ENCODE results near the gene SNAP25. TPM values are rescaled to one million over a fixed set of nuclear protein-coding genes. Genes with fewer than 3 reads are reported as not detected.

Gene SNAP25
- total RNA-seq, 2 experiments from 2014 or later, result not detected

- peaks cover 8% of the 10 kb centered on the region for H3K27me3 Mint-ChIP-seq
Observed at GRCh38 chr20:10297684-10298240, 79.1 kb downstream of the SNAP25 start.

DNA sequence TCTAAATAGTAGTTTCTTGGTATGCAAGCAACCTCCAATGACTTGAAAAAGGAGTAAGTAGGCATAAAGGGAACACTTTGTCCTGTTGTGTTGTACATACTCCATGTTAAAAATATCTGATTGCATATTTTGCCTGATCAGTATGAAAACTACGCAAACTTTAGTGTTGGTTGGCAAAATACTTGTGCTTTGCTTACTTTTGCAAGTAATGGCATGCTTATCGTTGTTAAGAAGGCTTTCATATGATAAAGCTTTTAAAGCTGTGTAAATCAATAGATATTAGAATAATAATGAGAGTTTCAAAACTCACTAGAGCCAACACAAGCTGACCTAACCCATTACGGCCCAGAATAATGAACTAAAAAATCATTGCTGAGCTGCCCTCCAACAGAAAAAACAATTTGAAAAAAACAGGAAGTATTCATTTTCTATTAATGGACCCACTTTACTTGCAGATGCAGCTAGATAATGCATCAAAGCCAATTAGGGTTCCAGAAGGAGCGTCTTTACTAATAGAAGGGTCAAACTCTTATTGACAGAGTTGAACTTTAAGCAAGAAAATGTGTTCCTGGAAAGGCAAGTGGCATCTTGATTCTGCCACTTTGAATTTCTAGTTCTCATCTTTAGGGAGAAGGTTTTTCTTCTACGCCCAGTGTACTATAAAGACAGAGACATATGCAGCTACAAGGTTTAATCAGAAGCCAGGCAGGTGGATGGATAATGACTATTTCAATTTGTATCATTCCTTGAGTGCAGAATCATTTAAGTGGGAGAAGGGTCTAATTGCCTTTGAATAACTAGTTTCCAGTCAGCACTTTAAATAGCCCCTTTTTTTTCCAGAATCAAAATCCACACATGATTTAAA is 82.2 kb downstream of the SNAP25 start:
- Mint-ChIP-seq H3K27ac (no peak overlapping the region), H3K36me3 (no peaks in the 10 kb centered on the region), H3K27me3 (peaks cover 7% of the 10 kb centered on the region), H3K4me1 (peaks cover 2% of the 10 kb centered on the region), H3K4me3 (no peak overlapping the region), H3K9me3 (no peaks in the 10 kb centered on the region)
- no peak for DNase-seq

More at GRCh38 chr20:10297684-10298240, 79.1 kb downstream of the SNAP25 start:
- no peaks in the 10 kb centered on the region for H3K36me3 Mint-ChIP-seq
- no peak overlapping the region for H3K4me3 Mint-ChIP-seq
- no peak for DNase-seq
- H3K4me1 Mint-ChIP-seq, result peaks cover 2% of the 10 kb centered on the region
- H3K27ac Mint-ChIP-seq, result no peak overlapping the region
- H3K9me3 Mint-ChIP-seq, result no peaks in the 10 kb centered on the region

GRCh38 chr20:10303852-10304251 is 85.2 kb downstream of the SNAP25 start:
- Mint-ChIP-seq H3K27ac (no peak overlapping the region), H3K4me3 (no peak overlapping the region), H3K36me3 (no peaks in the 10 kb centered on the region), H3K27me3 (peaks cover 17% of the 10 kb centered on the region), H3K4me1 (no peaks in the 10 kb centered on the region), H3K9me3 (no peaks in the 10 kb centered on the region)
- DNase-seq, result no peak

DNA sequence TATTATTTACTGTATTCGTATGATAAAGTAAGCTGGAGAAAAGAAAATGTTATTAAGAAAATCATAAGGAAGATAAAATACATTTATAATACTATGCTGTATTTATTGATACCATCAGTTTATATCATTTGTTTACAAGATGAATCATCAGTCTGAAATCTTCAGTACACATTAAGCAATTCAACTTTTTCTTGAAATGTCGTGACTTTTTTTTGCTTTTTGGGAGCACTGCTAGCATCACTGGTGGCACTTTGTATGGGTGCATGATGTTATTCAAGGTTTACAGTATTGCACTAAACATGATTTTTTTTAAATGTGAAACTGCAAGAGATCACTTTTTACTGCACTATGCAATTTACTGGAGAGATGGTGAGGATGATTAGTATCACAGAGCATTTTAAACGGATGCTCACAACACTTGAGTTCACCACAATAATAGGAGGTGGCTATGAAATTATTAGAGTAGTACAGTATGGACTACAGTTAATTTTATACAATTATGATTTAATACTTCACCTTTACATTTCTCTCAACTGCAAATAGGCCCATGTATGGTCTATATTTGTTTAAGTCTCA is 85.9 kb downstream of the SNAP25 start:
- Mint-ChIP-seq H3K4me3 (no peak overlapping the region), H3K9me3 (no peaks in the 10 kb centered on the region), H3K4me1 (no peaks in the 10 kb centered on the region), H3K36me3 (no peaks in the 10 kb centered on the region), H3K27ac (no peak overlapping the region), H3K27me3 (peaks cover 18% of the 10 kb centered on the region)
- DNase-seq, result no peak

GRCh38 chr20:10306440-10307358 is 88.1 kb downstream of the SNAP25 start:
- Mint-ChIP-seq H3K27me3 (peaks cover 31% of the 10 kb centered on the region), H3K4me1 (no peaks in the 10 kb centered on the region), H3K36me3 (no peaks in the 10 kb centered on the region), H3K4me3 (no peak overlapping the region), H3K9me3 (no peaks in the 10 kb centered on the region), H3K27ac (no peak overlapping the region)
- DNase-seq, result no peak

DNA sequence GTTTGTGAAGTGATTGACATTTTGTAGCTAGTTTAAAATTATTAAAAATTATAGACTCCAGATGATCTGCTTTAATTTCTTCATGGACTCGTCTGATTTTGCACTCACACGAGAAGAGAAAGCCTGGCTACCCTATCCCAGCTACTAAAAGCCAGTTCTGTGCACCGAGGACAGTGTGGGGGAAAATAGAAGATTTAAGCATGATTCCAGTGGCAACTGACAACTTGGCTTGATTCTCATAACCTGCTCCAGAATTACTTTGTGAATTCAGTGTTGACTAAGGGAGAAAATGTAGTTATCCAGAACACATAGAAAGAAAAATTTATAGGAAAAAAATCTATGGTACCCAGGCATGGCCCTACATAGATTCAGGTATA is 88.7 kb downstream of the SNAP25 start:
- H3K9me3 Mint-ChIP-seq, result no peaks in the 10 kb centered on the region
- no peak for DNase-seq

GRCh38 chr20:10308652-10309051 is 90.0 kb downstream of the SNAP25 start:
- Mint-ChIP-seq H3K4me1 (no peaks in the 10 kb centered on the region), H3K27me3 (peaks cover 32% of the 10 kb centered on the region), H3K4me3 (no peak overlapping the region), H3K36me3 (no peaks in the 10 kb centered on the region), H3K9me3 (no peaks in the 10 kb centered on the region), H3K27ac (no peak overlapping the region)
- no peak for DNase-seq

More for the DNA sequence above, 88.7 kb downstream of the SNAP25 start:
- Mint-ChIP-seq H3K27me3 (peaks cover 31% of the 10 kb centered on the region), H3K27ac (no peak overlapping the region), H3K36me3 (no peaks in the 10 kb centered on the region), H3K4me1 (no peaks in the 10 kb centered on the region), H3K4me3 (no peak overlapping the region)

GRCh38 chr20:10309326-10309725 is 90.7 kb downstream of the SNAP25 start:
- no peak overlapping the region for H3K27ac Mint-ChIP-seq
- DNase-seq, result no peak
- H3K9me3 Mint-ChIP-seq, result no peaks in the 10 kb centered on the region
- no peaks in the 10 kb centered on the region for H3K4me1 Mint-ChIP-seq
- H3K27me3 Mint-ChIP-seq, result peaks cover 36% of the 10 kb centered on the region
- H3K36me3 Mint-ChIP-seq, result no peaks in the 10 kb centered on the region
- H3K4me3 Mint-ChIP-seq, result no peak overlapping the region

DNA sequence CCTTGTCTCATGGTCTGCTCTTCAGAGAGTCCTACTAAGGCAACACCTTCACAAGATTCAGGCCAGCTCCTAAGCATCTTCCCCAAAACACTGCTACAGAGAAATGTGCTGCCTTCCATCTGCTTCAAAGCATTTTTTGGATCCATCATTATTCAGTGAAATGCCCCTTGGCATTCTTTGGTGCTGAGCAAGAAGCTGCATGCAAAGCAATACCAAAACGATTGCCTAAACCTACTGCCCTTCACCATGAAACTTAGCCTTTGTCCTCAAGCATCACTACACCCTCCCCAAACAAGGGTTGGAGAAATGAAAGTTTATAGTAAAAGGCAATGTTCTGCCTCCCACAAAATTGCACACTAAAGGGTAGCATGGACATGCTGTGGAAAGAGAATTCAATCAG is 93.5 kb downstream of the SNAP25 start:
- Mint-ChIP-seq H3K4me1 (no peaks in the 10 kb centered on the region), H3K36me3 (no peaks in the 10 kb centered on the region), H3K9me3 (peaks cover 3% of the 10 kb centered on the region), H3K27ac (no peak overlapping the region), H3K27me3 (peaks cover 33% of the 10 kb centered on the region), H3K4me3 (no peak overlapping the region)
- DNase-seq, result no peak

GRCh38 chr20:10313215-10313614 is 94.6 kb downstream of the SNAP25 start:
- Mint-ChIP-seq H3K27me3 (peaks cover 35% of the 10 kb centered on the region), H3K4me3 (no peak overlapping the region), H3K27ac (no peak overlapping the region), H3K36me3 (no peaks in the 10 kb centered on the region), H3K9me3 (peaks cover 3% of the 10 kb centered on the region), H3K4me1 (no peaks in the 10 kb centered on the region)
- DNase-seq, result no peak

GRCh38 chr20:10313701-10314100 is 95.1 kb downstream of the SNAP25 start:
- Mint-ChIP-seq H3K27ac (no peak overlapping the region), H3K4me3 (no peak overlapping the region), H3K9me3 (peaks cover 3% of the 10 kb centered on the region), H3K27me3 (peaks cover 35% of the 10 kb centered on the region), H3K4me1 (no peaks in the 10 kb centered on the region), H3K36me3 (no peaks in the 10 kb centered on the region)
- no peak for DNase-seq

DNA sequence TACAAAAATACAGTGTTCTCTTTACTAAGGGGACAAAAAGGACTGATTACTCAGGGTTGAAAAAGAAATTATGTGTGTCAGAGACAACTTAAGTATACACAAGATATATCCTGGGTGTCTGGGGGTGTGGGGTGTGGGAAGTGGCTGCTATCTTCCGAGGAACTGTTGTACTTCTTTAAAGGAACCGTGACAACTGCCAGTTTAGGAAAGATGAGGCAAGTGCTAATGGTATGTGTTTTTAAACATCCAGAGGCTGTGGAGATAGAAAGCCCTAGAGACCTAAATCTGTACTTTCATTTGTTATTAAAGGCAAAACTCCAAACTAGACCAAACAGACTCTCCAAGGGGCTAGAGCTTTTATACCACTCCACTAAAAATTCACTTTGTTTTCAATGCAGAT is 95.6 kb downstream of the SNAP25 start:
- DNase-seq, result no peak
- Mint-ChIP-seq H3K4me1 (no peaks in the 10 kb centered on the region), H3K27me3 (peaks cover 33% of the 10 kb centered on the region)

DNA sequence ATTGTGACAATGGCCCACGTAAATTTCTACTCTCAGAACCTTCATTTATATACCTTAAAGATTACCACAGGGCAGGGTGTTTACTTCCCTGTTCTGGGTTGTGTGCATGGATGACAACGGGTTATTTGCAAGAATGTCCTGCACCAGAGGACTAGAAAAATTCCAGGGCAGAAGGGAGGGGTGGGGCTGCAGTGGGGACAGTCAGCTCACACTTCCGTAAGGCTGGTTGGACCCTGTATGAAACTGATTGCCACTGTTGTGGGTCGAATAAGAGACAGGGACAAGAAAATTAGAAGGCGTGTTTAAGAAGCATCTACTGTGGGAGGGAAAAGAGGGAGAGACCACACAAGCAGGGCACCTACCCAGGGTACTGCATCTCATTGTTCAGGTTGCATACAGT is 96.5 kb downstream of the SNAP25 start:
- no peaks in the 10 kb centered on the region for H3K4me1 Mint-ChIP-seq
- H3K4me3 Mint-ChIP-seq, result no peak overlapping the region
- no peaks in the 10 kb centered on the region for H3K36me3 Mint-ChIP-seq
- H3K27ac Mint-ChIP-seq, result no peak overlapping the region
- H3K27me3 Mint-ChIP-seq, result peaks cover 31% of the 10 kb centered on the region
- H3K9me3 Mint-ChIP-seq, result peaks cover 3% of the 10 kb centered on the region
- DNase-seq, result no peak

More for the DNA sequence above, 95.6 kb downstream of the SNAP25 start:
- H3K4me3 Mint-ChIP-seq, result no peak overlapping the region
- H3K27ac Mint-ChIP-seq, result no peak overlapping the region
- no peaks in the 10 kb centered on the region for H3K36me3 Mint-ChIP-seq
- peaks cover 3% of the 10 kb centered on the region for H3K9me3 Mint-ChIP-seq

- H3K4me1 Mint-ChIP-seq, result no peaks in the 10 kb centered on the region
Observed at GRCh38 chr20:10316582-10316981, 98.0 kb downstream of the SNAP25 start.

More at GRCh38 chr20:10316582-10316981, 98.0 kb downstream of the SNAP25 start:
- no peak overlapping the region for H3K27ac Mint-ChIP-seq
- DNase-seq, result no peak
- H3K27me3 Mint-ChIP-seq, result peaks cover 24% of the 10 kb centered on the region
- peaks cover 3% of the 10 kb centered on the region for H3K9me3 Mint-ChIP-seq
- H3K4me3 Mint-ChIP-seq, result no peak overlapping the region
- H3K36me3 Mint-ChIP-seq, result no peaks in the 10 kb centered on the region
